ENCODE data around the gene VPS39. TPM values are rescaled to one million over a fixed set of nuclear protein-coding genes. Genes with fewer than 3 reads are reported as not detected.

Gene VPS39
- total RNA-seq, 1 experiment from 2014 or later: 55.2 TPM

DNA sequence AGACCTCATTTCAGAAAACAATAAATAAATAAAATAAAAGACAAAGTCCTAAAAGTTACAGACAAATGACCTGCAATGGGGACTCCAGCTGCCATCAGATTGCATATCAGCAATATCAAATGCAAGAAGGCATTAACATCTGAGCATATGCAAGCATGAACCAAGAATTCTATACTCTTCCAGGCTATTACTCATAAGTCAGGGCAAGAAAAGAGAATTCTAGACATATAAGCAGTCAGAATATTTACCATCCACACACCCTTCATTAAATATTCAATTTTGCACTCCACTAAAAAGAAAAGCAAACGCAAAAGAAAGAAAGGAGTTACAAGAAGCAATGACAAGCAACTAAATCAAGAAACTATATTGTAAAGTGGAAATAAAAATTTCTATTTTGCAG is 72.8 kb downstream of the VPS39 start:
- POLR2A ChIA-PET: no interaction called here
- ATAC-seq: no peak
- TF ChIP-seq, protein P1, sequence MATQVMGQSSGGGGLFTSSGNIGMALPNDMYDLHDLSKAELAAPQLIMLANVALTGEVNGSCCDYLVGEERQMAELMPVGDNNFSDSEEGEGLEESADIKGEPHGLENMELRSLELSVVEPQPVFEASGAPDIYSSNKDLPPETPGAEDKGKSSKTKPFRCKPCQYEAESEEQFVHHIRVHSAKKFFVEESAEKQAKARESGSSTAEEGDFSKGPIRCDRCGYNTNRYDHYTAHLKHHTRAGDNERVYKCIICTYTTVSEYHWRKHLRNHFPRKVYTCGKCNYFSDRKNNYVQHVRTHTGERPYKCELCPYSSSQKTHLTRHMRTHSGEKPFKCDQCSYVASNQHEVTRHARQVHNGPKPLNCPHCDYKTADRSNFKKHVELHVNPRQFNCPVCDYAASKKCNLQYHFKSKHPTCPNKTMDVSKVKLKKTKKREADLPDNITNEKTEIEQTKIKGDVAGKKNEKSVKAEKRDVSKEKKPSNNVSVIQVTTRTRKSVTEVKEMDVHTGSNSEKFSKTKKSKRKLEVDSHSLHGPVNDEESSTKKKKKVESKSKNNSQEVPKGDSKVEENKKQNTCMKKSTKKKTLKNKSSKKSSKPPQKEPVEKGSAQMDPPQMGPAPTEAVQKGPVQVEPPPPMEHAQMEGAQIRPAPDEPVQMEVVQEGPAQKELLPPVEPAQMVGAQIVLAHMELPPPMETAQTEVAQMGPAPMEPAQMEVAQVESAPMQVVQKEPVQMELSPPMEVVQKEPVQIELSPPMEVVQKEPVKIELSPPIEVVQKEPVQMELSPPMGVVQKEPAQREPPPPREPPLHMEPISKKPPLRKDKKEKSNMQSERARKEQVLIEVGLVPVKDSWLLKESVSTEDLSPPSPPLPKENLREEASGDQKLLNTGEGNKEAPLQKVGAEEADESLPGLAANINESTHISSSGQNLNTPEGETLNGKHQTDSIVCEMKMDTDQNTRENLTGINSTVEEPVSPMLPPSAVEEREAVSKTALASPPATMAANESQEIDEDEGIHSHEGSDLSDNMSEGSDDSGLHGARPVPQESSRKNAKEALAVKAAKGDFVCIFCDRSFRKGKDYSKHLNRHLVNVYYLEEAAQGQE (IDR thresholded peaks at IDR 0.05; ENCODE audit: insufficient read depth in 1 of 2, low read depth in 2 of 2, low read length in 1 of 2): no peak
- TF ChIP-seq SIN3A (IDR thresholded peaks at IDR 0.05; ENCODE audit: borderline replicate concordance, insufficient read depth, low read depth, low read length) (no peak), POLR2AphosphoS5 (IDR thresholded peaks at IDR 0.05; ENCODE audit: low read depth, low read length) (no peak), TCF7L2 (IDR thresholded peaks at IDR 0.05; ENCODE audit: low read depth, low read length) (no peak)
- TF ChIP-seq, protein P2, sequence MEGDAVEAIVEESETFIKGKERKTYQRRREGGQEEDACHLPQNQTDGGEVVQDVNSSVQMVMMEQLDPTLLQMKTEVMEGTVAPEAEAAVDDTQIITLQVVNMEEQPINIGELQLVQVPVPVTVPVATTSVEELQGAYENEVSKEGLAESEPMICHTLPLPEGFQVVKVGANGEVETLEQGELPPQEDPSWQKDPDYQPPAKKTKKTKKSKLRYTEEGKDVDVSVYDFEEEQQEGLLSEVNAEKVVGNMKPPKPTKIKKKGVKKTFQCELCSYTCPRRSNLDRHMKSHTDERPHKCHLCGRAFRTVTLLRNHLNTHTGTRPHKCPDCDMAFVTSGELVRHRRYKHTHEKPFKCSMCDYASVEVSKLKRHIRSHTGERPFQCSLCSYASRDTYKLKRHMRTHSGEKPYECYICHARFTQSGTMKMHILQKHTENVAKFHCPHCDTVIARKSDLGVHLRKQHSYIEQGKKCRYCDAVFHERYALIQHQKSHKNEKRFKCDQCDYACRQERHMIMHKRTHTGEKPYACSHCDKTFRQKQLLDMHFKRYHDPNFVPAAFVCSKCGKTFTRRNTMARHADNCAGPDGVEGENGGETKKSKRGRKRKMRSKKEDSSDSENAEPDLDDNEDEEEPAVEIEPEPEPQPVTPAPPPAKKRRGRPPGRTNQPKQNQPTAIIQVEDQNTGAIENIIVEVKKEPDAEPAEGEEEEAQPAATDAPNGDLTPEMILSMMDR (IDR thresholded peaks at IDR 0.05): no peak
- Histone ChIP-seq H3K9me3 (ENCODE audit: control insufficient read depth, insufficient read depth, low read depth, low read length) (no peaks in the 10 kb centered on the region), H3K4me3 (ENCODE audit: low read depth in 2 of 2, low read length in 2 of 2) (no peak overlapping the region), H3K27me3 (ENCODE audit: control insufficient read depth, insufficient read depth, low read length) (no peaks in the 10 kb centered on the region), H3K36me3 (ENCODE audit: control insufficient read depth, insufficient read depth, low read length) (no peaks in the 10 kb centered on the region), H3K27ac (ENCODE audit: low read length) (no peak overlapping the region), H3K4me1 (ENCODE audit: control insufficient read depth, insufficient read depth, low read length) (no peaks in the 10 kb centered on the region; the same call in 1 of the 2 replicates)
- CTCF ChIA-PET: interaction anchor here (0.6 to 2.2 kb wide), 3 partner anchors 42 to 358 kb away, joined by 3 to 15 read pairs (median 6); no protein-coding TSS in a partner anchor
- no TSS peak for BruUV-seq (replicated peaks)
- DNase-seq (ENCODE audit: low read depth, low spot score): no peak
- intact Hi-C loops (cut with micrococcal nuclease; ENCODE audit: unreplicated experiment) (loop anchor here (2.0 to 5.0 kb wide), 2 partner anchors 69 to 148 kb away; no protein-coding TSS in a partner anchor), in situ Hi-C loops (cut with HindIII; ENCODE audit: low pct_unique_long_range_greater_than_20kb, low sequenced_read_pairs) (no loop called here)

DNA sequence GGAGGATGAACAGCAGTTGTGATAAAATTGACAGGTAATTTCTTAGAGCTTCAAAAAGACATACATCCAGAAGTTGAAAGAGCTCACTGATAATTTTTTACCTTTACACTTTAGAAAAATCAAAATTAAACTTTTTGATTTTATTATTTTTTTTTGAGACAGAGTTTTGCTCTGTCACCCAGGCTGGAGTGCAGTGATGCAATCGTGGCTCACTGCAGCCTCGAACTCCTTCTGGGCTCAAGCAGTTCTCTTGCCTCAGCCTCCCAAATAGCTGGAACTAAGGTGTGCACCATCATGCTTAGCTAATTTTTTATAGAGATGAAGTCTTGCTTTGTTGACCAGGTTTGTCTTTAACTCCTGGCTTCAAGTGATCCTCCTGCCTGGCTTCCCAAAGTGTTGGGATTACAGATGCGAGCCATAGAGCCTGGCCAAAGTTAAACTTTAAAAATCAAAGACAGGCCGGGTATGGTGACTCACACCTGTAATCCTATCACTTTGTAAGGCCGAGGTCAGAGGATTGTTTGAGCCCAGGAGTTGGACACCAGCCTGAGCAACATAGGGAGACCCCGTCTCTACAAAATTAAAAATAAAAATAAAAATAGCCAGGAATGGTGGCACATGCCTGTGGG is 73.4 kb downstream of the VPS39 start:
- no peak for ATAC-seq
- no peak for TF ChIP-seq POLR2AphosphoS5 (IDR thresholded peaks at IDR 0.05; ENCODE audit: low read depth, low read length)
- TF ChIP-seq, protein P1 (IDR thresholded peaks at IDR 0.05; ENCODE audit: insufficient read depth in 1 of 2, low read depth in 2 of 2, low read length in 1 of 2): no peak
- Histone ChIP-seq H3K4me3 (ENCODE audit: low read depth in 2 of 2, low read length in 2 of 2) (no peak overlapping the region), H3K27ac (ENCODE audit: low read length) (no peak overlapping the region), H3K9me3 (ENCODE audit: control insufficient read depth, insufficient read depth, low read depth, low read length) (no peaks in the 10 kb centered on the region), H3K4me1 (ENCODE audit: control insufficient read depth, insufficient read depth, low read length) (no peaks in the 10 kb centered on the region; the same call in 1 of the 2 replicates), H3K27me3 (ENCODE audit: control insufficient read depth, insufficient read depth, low read length) (peaks cover 3% of the 10 kb centered on the region), H3K36me3 (ENCODE audit: control insufficient read depth, insufficient read depth, low read length) (no peaks in the 10 kb centered on the region)
- intact Hi-C loops (cut with micrococcal nuclease; ENCODE audit: unreplicated experiment): loop anchor here (2.0 to 5.0 kb wide), 2 partner anchors 68 to 147 kb away; no protein-coding TSS in a partner anchor
- in situ Hi-C loops (cut with HindIII; ENCODE audit: low pct_unique_long_range_greater_than_20kb, low sequenced_read_pairs): no loop called here
- no TSS peak for BruUV-seq (replicated peaks)
- no peak for DNase-seq (ENCODE audit: low read depth, low spot score)
- POLR2A ChIA-PET: no interaction called here
- CTCF ChIA-PET: interaction anchor here (0.5 to 2.2 kb wide), 3 partner anchors 22 to 358 kb away, joined by 3 to 15 read pairs (median 6); partner anchors contain the start of gene PLA2G4F

Measured in Panc1 (cell line).